Suprapubic skin (tissue), 4 donors: ENCODE data around the gene MB21D2. TPM values are rescaled to one million over a fixed set of nuclear protein-coding genes. Genes with fewer than 3 reads are reported as not detected.
"Not testable (repeated sequence)": the region's sequence is repeated elsewhere in the genome, so short reads cannot be mapped to it uniquely, and the experiment has no call there.

Experiments
- DNase-seq, 2 donors: peaks; one replicate each; pipeline ENCODE4 v3.0.0-alpha.2; 2019; ENCODE audit warnings: low spot score in 2 of 2
- H3K27ac ChIP-seq: fragments of 200-600 bp; sonication (generic); one replicate; pipeline ENCODE4 v1.5.1; 2019
- H3K27me3 ChIP-seq: fragments of 200-600 bp; sonication (generic); one replicate; pipeline ENCODE4 v1.5.1; 2019
- H3K36me3 ChIP-seq: fragments of 200-600 bp; sonication (generic); one replicate; pipeline ENCODE4 v1.5.1; 2019
- H3K4me1 ChIP-seq: fragments of 200-600 bp; sonication (generic); one replicate; pipeline ENCODE4 v1.5.1; 2019
- H3K4me3 ChIP-seq: fragments of 200-600 bp; sonication (generic); one replicate; pipeline ENCODE4 v1.5.1; 2019; ENCODE audit warnings: mild to moderate bottlenecking
- H3K9me3 ChIP-seq: fragments of 200-600 bp; sonication (generic); one replicate; pipeline ENCODE4 v1.5.1; 2019
- CTCF ChIP-seq, 2 donors: fragments of 200-600 bp in 1 of 2; fragments of 450-650 bp in 1 of 2; sonication (generic) in 1 of 2; IDR thresholded peaks; one replicate each; pipeline ENCODE4 v1.5.1; 2016 to 2019; ENCODE audit warnings: antibody characterized with exemption in 2 of 2, mild to moderate bottlenecking in 1 of 2, moderate library complexity in 1 of 2
- EP300 ChIP-seq: sonication (generic); formaldehyde crosslinking; IDR thresholded peaks from one replicate; pipeline ENCODE4 v1.6.1; 2017; ENCODE audit warnings: antibody characterized with exemption
- POLR2A ChIP-seq, 2 donors: fragments of 450-650 bp; IDR thresholded peaks; one replicate each; pipeline ENCODE4 v1.6.1; 2017; ENCODE audit warnings: antibody characterized with exemption in 2 of 2, mild to moderate bottlenecking in 2 of 2, moderate library complexity in 2 of 2
- POLR2AphosphoS5 ChIP-seq, 3 donors: sonication (generic); formaldehyde crosslinking; IDR thresholded peaks; one replicate each; pipeline ENCODE4 v1.6.1; 2017; ENCODE audit warnings: antibody characterized with exemption in 3 of 3
- WGBS: methylation state at CpG from one replicate; pipeline ENCODE4 v1.1.5; 2018; 5-methylcytosine and 5-hydroxymethylcytosine counted together
- total RNA-seq, 4 donors: library from RNA; depleted of rRNA; stranded (reverse); fragments of >200 nt; gene quantifications; one replicate each; pipeline ENCODE4 v1.1.0, GENCODE V29; 2016

The MB21D2 gene
- total RNA-seq, 4 donors from 2014 or later, result 9.2 to 12.2 (median 10.7) TPM

DNA sequence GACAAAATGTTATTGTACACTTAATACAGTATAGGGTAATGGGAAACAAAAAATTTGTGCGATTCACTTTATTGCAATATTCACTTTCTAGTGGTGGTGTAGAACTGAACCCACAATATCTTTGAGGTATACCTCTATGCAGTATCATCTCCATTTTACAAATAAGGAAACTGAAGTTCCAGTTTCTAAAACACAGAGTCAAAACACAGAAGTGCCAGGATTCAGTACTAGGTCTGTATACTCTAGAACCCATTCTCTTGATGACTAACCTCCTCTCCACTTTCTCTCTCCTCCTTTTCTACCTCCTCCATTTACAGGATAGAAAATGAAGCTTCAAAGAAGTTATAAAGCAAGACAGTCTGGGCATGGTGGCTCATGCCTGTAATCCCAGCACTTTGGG lies 62.2 kb downstream of the MB21D2 start:
- no peak for DNase-seq

DNA sequence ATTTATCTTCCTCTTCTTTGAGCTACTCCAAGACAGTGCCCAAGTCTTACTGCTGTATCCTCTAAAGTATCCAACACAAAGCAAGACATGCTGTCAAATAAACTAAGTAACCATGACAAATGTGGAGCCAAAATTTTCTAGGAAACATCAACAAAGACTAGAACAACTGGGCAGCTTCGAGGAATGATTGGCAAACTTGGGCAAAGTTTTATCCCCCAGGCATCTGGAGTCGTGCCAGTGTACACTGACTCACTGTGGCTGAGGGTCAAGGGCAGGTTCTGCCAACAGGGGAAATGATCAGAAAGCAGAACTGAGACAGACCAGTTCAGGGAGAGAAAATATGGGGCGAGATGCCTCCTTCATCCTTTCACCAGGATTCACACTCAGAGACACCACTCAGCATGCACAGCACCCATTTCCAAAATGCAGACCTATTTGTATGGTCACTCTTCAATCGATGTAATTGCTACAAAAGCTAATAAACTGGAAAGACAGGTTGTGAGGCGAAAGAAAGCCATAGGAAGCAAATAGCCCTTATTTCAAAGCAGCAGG lies 65.8 kb downstream of the MB21D2 start:
- no peaks in the 10 kb centered on the region for H3K27me3 ChIP-seq
- no peak overlapping the region for H3K4me3 ChIP-seq
- no peak overlapping the region for H3K27ac ChIP-seq
- no peaks in the 10 kb centered on the region for H3K36me3 ChIP-seq
- peak; percentile 81 to 83 for DNase-seq
- H3K9me3 ChIP-seq, result no peaks in the 10 kb centered on the region
- TF ChIP-seq EP300 (no peak), POLR2AphosphoS5 (IDR thresholded peaks at IDR 0.05) (peak in 2 of 3 donors; percentile 53 to 58)
- H3K4me1 ChIP-seq, result peaks cover 29% of the 10 kb centered on the region
- 28% methylated on average over 5 of the region's 5 CpGs for WGBS

More for the DNA sequence above, 62.2 kb downstream of the MB21D2 start:
- Histone ChIP-seq H3K4me1 (peaks cover 17% of the 10 kb centered on the region), H3K36me3 (no peaks in the 10 kb centered on the region), H3K9me3 (no peaks in the 10 kb centered on the region), H3K27me3 (no peaks in the 10 kb centered on the region), H3K4me3 (no peak overlapping the region), H3K27ac (no peak overlapping the region)
- no peak for TF ChIP-seq CTCF (IDR thresholded peaks at IDR 0.05)
- WGBS, result 90% methylated on average over 1 of the region's 1 CpG

GRCh38 chr3:192850451-192850981 lies 67.1 kb downstream of the MB21D2 start:
- Histone ChIP-seq H3K4me3 (no peak overlapping the region), H3K4me1 (peaks cover 29% of the 10 kb centered on the region), H3K9me3 (no peaks in the 10 kb centered on the region), H3K27me3 (no peaks in the 10 kb centered on the region), H3K36me3 (no peaks in the 10 kb centered on the region), H3K27ac (peak overlapping the region; percentile 47)
- no peak for DNase-seq
- WGBS, result 51% methylated on average over 14 of the region's 14 CpGs
- no peak for TF ChIP-seq EP300
- TF ChIP-seq POLR2AphosphoS5 (IDR thresholded peaks at IDR 0.05), result no peak
- no peak for TF ChIP-seq POLR2A (IDR thresholded peaks at IDR 0.05)
- no peak for TF ChIP-seq CTCF (IDR thresholded peaks at IDR 0.05)

DNA sequence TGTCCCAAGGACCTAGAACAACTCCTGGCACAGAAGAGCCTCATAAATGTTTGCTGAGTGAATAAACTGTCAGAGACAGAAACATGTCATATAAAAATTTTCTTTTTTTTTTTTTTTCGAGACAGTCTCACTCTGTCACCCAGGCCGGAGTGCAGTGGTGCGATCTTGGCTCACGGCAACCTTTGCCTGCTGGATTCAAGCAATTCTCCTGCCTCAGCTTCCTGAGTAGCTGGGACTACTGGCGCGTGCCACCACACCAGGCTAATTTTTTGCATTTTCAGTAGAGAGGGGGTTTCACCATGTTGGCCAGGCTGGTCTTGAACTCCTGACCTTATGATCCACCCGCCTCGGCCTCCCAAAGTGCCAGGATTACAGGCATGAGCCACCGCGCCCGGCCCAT lies 67.8 kb downstream of the MB21D2 start:
- WGBS, result 72% methylated on average over 11 of the region's 11 CpGs
- Histone ChIP-seq H3K4me1 (peaks cover 29% of the 10 kb centered on the region), H3K27ac (peak overlapping the region; percentile 35)
- not testable (repeated sequence) for H3K4me3 ChIP-seq, H3K27me3 ChIP-seq, DNase-seq, H3K9me3 ChIP-seq, H3K36me3 ChIP-seq

DNA sequence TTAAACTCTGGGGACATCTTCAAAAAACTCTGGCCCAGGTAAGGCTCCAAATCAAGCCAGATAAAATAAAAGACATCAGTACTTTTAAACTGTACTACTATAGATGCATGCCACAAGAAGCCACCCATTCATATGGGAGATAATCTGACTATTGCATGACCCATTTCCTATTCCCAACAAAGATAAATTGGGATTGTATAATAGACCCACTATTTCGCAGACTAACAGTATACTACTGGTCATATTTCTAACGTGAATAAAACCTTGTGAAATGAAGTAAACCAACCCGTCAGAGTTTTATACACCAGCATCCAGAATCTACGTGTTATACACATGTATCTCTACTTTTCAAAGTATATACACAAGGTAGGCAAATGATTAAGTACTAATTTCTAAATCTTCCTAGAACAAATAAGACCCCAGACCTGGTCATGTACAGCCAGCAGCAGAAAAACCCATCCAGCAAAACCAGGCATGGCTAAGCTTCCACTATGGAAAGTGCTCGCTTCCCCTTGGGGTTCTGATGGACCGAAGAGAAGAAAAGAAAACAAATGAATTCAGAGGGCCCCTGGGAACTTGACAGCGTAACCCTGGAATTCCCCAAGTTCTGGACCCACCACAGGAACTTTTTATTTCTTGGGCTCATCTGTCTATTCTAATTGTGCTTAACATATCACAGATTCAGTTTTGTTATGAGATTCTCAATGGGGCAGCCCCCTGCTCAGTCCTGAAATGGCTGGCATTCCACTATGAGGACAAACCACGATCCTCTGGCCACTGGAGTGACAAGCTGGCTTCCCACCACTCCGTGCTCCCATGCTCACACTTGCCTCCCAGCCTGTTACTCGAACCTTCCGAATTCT lies 69.1 kb downstream of the MB21D2 start:
- no peak for DNase-seq
- H3K27me3 ChIP-seq, result no peaks in the 10 kb centered on the region
- H3K9me3 ChIP-seq, result no peaks in the 10 kb centered on the region
- H3K4me3 ChIP-seq, result no peak overlapping the region
- TF ChIP-seq POLR2AphosphoS5 (IDR thresholded peaks at IDR 0.05) (no peak), POLR2A (IDR thresholded peaks at IDR 0.05) (no peak)
- H3K4me1 ChIP-seq, result peaks cover 29% of the 10 kb centered on the region
- H3K36me3 ChIP-seq, result no peaks in the 10 kb centered on the region
- WGBS, result 84% methylated on average over 11 of the region's 11 CpGs
- H3K27ac ChIP-seq, result no peak overlapping the region

DNA sequence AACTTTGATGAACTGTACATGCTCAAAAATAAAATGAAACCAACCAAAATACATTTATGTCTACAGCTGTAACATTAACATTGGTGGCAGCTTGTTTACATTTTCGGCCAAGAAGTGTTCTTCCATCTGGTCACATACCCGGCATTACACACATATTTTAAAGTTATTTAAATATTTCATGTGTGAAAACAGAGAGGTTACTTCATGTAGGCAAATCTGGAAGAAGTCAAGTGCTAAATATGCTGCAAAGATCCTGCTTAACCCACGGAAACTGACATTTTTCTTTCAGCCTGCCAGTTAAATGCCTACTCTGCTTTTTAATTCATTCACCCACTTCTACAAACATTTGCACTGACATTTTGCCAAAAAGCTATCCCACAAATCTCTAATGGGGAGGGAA lies 69.7 kb downstream of the MB21D2 start:
- no peak overlapping the region for H3K4me3 ChIP-seq
- H3K4me1 ChIP-seq, result peaks cover 29% of the 10 kb centered on the region
- TF ChIP-seq CTCF (IDR thresholded peaks at IDR 0.05) (no peak), EP300 (no peak), POLR2A (IDR thresholded peaks at IDR 0.05) (no peak), POLR2AphosphoS5 (IDR thresholded peaks at IDR 0.05) (no peak)
- H3K36me3 ChIP-seq, result no peaks in the 10 kb centered on the region
- H3K27ac ChIP-seq, result no peak overlapping the region
- H3K9me3 ChIP-seq, result no peaks in the 10 kb centered on the region
- 57% methylated on average over 3 of the region's 3 CpGs for WGBS
- no peaks in the 10 kb centered on the region for H3K27me3 ChIP-seq
- no peak for DNase-seq
